ENCODE data around the gene CCDC85C. TPM values are rescaled to one million over a fixed set of nuclear protein-coding genes. Genes with fewer than 3 reads are reported as not detected.

The CCDC85C gene
- total RNA-seq, 1 experiment from 2014 or later: 33.2 TPM

- H3K9ac ChIP-seq (ENCODE audit: extremely low read depth, insufficient read length, low read length): peak overlapping the region; percentile 16
- no peak overlapping the region for H2AFZ ChIP-seq (ENCODE audit: low read length)
- H2AK5ac ChIP-seq (ENCODE audit: insufficient read length, low read length): no peak overlapping the region
- no peaks in the 10 kb centered on the region for H3K9me3 Mint-ChIP-seq
- no peak overlapping the region for H2BK5ac ChIP-seq (ENCODE audit: insufficient read length, low read length)
- H3T11ph ChIP-seq (ENCODE audit: low read length): no peak overlapping the region
- H3K56ac ChIP-seq (ENCODE audit: insufficient read length, low read depth, low read length): no peak overlapping the region
- no peaks in the 10 kb centered on the region for H4K20me1 ChIP-seq (ENCODE audit: control insufficient read depth, insufficient read depth, insufficient read length)
- H3K18ac ChIP-seq (ENCODE audit: insufficient read length, low read depth, low read length): no peak overlapping the region
- WGBS (ENCODE audit: extremely low coverage, insufficient read length, low lambda C conversion rate): no CpG with 5 or more reads among the region's 53 CpGs
- H2BK12ac ChIP-seq (ENCODE audit: insufficient read length, low read depth, low read length): no peak overlapping the region
- peaks cover 18% of the 10 kb centered on the region; the same call in 1 of the 2 replicates for H3K27me3 ChIP-seq (ENCODE audit: insufficient read depth, low read length)
- peaks cover 42% of the 10 kb centered on the region for H3K27me3 Mint-ChIP-seq (ENCODE audit: low read depth)
- DNase-seq: no peak
- peaks cover 41 to 60% of the 10 kb centered on the region in 2 experiments for H3K4me1 Mint-ChIP-seq
- H3K23ac ChIP-seq (ENCODE audit: insufficient read length, low read depth, low read length): no peak overlapping the region
- no peak overlapping the region for H4K5ac ChIP-seq (ENCODE audit: insufficient read length, low read depth, low read length)
- TF ChIP-seq, protein P1, sequence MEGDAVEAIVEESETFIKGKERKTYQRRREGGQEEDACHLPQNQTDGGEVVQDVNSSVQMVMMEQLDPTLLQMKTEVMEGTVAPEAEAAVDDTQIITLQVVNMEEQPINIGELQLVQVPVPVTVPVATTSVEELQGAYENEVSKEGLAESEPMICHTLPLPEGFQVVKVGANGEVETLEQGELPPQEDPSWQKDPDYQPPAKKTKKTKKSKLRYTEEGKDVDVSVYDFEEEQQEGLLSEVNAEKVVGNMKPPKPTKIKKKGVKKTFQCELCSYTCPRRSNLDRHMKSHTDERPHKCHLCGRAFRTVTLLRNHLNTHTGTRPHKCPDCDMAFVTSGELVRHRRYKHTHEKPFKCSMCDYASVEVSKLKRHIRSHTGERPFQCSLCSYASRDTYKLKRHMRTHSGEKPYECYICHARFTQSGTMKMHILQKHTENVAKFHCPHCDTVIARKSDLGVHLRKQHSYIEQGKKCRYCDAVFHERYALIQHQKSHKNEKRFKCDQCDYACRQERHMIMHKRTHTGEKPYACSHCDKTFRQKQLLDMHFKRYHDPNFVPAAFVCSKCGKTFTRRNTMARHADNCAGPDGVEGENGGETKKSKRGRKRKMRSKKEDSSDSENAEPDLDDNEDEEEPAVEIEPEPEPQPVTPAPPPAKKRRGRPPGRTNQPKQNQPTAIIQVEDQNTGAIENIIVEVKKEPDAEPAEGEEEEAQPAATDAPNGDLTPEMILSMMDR (conservative IDR thresholded peaks at IDR 0.05): no peak
- H2BK15ac ChIP-seq (ENCODE audit: low read depth, low read length): no peak overlapping the region
- H3K4me3 Mint-ChIP-seq: peak overlapping the region; percentile 68 to 86
- H3K4ac ChIP-seq (ENCODE audit: low read depth, low read length): no peak overlapping the region
- H3K4me1 ChIP-seq (ENCODE audit: insufficient read depth, low read length): no peaks in the 10 kb centered on the region; the same call in 1 of the 2 replicates
- H3K14ac ChIP-seq (ENCODE audit: insufficient read depth, low read length): peak overlapping the region; percentile 55
- H4K8ac ChIP-seq (replicated peaks; ENCODE audit: insufficient read length, low read depth, low read length): no peak overlapping the region
- H3K4me2 ChIP-seq (ENCODE audit: insufficient read depth, insufficient read length, low read length): peak overlapping the region; percentile 37
- no peak overlapping the region for H3K27ac ChIP-seq (ENCODE audit: insufficient read length, low read depth, low read length)
- no peak overlapping the region for H3K27ac Mint-ChIP-seq
- H3K9me3 ChIP-seq (ENCODE audit: control insufficient read depth, low read depth, low read length): no peaks in the 10 kb centered on the region
- no peak overlapping the region for H2BK120ac ChIP-seq (ENCODE audit: low read depth, low read length, poor library complexity, severe bottlenecking)
- no peak overlapping the region for H2BK20ac ChIP-seq (ENCODE audit: low read depth, low read length, poor library complexity, severe bottlenecking)
- peaks cover 0 to 3% (median 0%) of the 10 kb centered on the region in 3 experiments; a peak in 4 of 7 replicates for H3K36me3 Mint-ChIP-seq (ENCODE audit: insufficient read depth in 1 of 3, low read depth in 3 of 3)
- no peak overlapping the region for H4K91ac ChIP-seq (ENCODE audit: insufficient read length, low read depth, low read length)
- peaks cover 18% of the 10 kb centered on the region for H3K23me2 ChIP-seq (ENCODE audit: insufficient read length, low read depth, low read length, poor library complexity, severe bottlenecking)
- H3K79me2 ChIP-seq (ENCODE audit: insufficient read depth, low read length): peaks cover 8% of the 10 kb centered on the region; the same call in 1 of the 2 replicates
- peaks cover 3% of the 10 kb centered on the region for H3K79me1 ChIP-seq (ENCODE audit: insufficient read depth, low read depth, low read length, poor library complexity, severe bottlenecking)
Observed at GRCh38 chr14:99602788-99603415, 1.1 kb downstream of the CCDC85C start.
